ENCODE data around the gene ARHGEF9.
"Not testable (repeated sequence)": the region's sequence is repeated elsewhere in the genome, so short reads cannot be mapped to it uniquely, and the experiment has no call there.

Gene ARHGEF9

DNA sequence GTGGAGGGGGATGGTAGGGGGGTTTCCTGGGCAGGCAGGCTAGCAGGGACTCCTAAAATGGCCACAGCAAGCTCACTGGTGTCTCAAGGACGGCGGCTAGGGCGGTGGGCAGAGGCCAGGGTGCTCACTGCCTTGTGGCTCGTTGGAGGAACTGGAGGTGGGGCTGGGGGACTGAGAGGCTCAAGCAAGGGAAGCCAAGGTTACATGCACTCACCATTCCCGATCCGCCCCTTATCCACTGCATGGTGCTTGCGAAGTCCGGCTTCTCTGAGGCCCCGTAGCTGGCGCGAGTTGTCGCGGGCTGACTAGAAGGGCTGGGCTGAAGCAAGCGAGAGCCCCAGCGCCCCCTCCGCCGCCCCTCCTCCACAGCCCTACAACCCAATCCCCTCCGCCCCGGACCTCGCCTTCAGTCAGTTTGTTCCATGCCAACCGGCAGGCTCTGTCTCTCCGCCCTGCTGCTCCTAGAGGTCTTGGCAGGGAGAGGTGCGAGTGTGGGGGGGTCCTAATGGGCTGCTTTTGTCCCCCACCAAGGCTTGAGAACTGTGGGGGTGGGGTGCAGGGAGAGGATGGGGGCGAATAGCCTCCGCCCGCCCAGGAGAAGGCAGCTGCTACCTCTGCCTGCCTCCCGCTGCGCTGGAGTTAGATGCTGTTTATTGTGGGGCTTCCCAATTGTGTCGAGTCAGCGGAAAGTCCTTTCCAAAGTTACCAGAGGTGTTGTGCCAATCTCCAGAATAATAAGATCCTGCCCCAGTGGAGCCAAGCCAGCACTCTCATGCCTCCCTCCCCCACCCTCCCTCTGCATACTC is at the start of gene ARHGEF9:
TSS of gene ARHGEF9 (minus strand) at position 313 of the 806 bp plus-strand sequence. CDS start at position 244, 69 bp downstream.
- peak within 1 kb of the TSS; percentile 20 for H3K4me3 ChIP-seq (ENCODE audit: low read depth, low read length)
- TF ChIP-seq, protein P1, sequence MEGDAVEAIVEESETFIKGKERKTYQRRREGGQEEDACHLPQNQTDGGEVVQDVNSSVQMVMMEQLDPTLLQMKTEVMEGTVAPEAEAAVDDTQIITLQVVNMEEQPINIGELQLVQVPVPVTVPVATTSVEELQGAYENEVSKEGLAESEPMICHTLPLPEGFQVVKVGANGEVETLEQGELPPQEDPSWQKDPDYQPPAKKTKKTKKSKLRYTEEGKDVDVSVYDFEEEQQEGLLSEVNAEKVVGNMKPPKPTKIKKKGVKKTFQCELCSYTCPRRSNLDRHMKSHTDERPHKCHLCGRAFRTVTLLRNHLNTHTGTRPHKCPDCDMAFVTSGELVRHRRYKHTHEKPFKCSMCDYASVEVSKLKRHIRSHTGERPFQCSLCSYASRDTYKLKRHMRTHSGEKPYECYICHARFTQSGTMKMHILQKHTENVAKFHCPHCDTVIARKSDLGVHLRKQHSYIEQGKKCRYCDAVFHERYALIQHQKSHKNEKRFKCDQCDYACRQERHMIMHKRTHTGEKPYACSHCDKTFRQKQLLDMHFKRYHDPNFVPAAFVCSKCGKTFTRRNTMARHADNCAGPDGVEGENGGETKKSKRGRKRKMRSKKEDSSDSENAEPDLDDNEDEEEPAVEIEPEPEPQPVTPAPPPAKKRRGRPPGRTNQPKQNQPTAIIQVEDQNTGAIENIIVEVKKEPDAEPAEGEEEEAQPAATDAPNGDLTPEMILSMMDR (IDR thresholded peaks at IDR 0.05; ENCODE audit: low read depth, low read length, missing control alignments) = no peak
- no peak for DNase-seq (ENCODE audit: low read depth)

DNA sequence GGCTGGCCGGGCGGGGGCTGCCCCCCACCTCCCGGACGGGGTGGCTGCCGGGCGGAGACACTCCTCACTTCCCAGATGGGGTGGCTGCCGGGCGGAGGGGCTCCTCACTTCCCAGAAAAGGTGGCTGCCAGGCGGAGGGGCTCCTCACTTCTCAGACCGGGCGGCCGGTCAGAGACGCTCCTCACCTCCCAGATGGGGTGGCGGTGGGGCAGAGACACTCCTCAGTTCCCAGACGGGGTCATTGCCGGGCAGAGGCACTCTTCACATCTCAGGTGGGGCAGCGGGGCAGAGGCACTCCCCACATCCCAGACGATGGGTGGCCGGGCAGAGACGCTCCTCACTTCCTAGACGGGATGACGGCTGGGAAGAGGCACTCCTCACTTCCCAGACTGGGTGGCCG is 40.4 kb upstream of the ARHGEF9 start:
- DNase-seq (ENCODE audit: low read depth) = not testable (repeated sequence)

GRCh38 chrX:63818156-63818555 is 33.1 kb upstream of the ARHGEF9 start:
- no peak overlapping the region for H3K4me3 ChIP-seq (ENCODE audit: low read depth, low read length)
- DNase-seq (ENCODE audit: low read depth) = no peak
- TF ChIP-seq, protein P1 (IDR thresholded peaks at IDR 0.05; ENCODE audit: low read depth, low read length, missing control alignments) = no peak

More for the DNA sequence above, 40.4 kb upstream of the ARHGEF9 start:
- H3K4me3 ChIP-seq (ENCODE audit: low read depth, low read length) = not testable (repeated sequence)

GRCh38 chrX:63817696-63818095 is 32.7 kb upstream of the ARHGEF9 start:
- TF ChIP-seq, protein P1 (IDR thresholded peaks at IDR 0.05; ENCODE audit: low read depth, low read length, missing control alignments) = no peak
- DNase-seq (ENCODE audit: low read depth) = no peak
- no peak overlapping the region for H3K4me3 ChIP-seq (ENCODE audit: low read depth, low read length)

GRCh38 chrX:63812823-63813222 is 27.8 kb upstream of the ARHGEF9 start:
- DNase-seq (ENCODE audit: low read depth) = no peak
- no peak overlapping the region for H3K4me3 ChIP-seq (ENCODE audit: low read depth, low read length)
- TF ChIP-seq, protein P1 (IDR thresholded peaks at IDR 0.05; ENCODE audit: low read depth, low read length, missing control alignments) = no peak

DNA sequence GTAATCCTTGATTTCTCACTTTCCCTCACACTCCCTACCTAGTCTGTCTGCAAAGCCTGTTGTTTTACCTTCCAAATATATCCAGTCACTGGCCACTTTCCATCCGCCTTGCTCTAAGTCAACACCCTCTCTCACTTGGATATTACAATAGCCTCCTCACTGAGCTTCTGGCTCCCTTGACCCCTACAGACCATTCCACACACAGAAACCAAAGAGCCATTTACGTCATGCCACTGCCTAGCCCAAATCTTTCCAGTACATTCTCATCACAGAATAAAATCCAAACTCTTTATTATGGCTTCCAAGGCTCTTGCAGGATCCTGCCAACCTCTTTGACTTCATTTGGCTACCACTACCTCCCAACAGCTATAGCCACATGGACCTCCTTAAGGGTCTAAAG is 25.7 kb upstream of the ARHGEF9 start:
- TF ChIP-seq, protein P1 (IDR thresholded peaks at IDR 0.05; ENCODE audit: low read depth, low read length, missing control alignments) = no peak
- no peak overlapping the region for H3K4me3 ChIP-seq (ENCODE audit: low read depth, low read length)
- DNase-seq (ENCODE audit: low read depth) = no peak

DNA sequence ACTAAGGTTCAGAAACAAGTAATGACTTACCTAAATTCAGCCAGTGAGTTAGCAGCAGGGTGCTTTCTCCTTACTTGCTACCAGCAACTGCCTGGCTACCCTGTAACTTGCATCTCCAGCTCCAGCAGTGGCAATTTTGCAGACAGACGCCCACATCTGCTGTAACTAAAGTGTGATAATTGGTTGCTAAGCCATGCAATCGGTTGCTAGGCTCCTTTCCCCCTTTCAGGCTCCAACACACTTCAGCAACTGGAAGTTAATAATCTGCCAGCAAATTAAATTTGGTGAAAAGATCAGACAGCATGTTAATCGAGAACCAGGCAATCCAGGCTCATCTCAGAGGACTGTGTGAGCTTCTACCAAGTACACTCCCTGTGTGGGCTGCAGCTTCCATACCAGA is 24.2 kb upstream of the ARHGEF9 start:
- TF ChIP-seq, protein P1 (IDR thresholded peaks at IDR 0.05; ENCODE audit: low read depth, low read length, missing control alignments) = no peak
- H3K4me3 ChIP-seq (ENCODE audit: low read depth, low read length) = no peak overlapping the region
- DNase-seq (ENCODE audit: low read depth) = no peak

DNA sequence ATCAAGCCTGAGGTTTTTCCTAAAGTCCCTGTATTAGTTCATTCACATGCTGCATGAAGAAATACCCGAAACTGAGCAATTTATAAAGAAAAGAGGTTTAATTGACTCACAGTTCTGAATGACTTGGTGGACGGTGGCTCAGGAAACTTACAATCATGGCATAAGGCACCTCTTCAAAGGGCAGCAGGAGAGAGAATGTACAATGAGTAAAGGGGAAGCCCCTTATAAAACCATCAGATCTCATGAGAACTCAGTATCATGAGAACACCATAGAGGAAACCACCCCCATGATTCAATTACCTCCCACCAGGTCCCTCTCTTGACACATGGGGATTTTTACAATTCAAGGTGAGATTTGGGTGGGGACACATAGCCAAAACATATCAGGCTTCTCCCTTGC is 10.4 kb upstream of the ARHGEF9 start:
- not testable (repeated sequence) for DNase-seq (ENCODE audit: low read depth); H3K4me3 ChIP-seq (ENCODE audit: low read depth, low read length)
